Heart left ventricle (tissue), 16 donors: ENCODE data around the gene MARCOL. TPM values are rescaled to one million over a fixed set of nuclear protein-coding genes. Genes with fewer than 3 reads are reported as not detected.

Experiments used
- ATAC-seq, 4 donors: fragments of 200-7000 bp; cut with Tn5 transposase; one replicate each; pipeline ENCODE4 v1.9.1; 2020 to 2022; ENCODE audit warnings: moderate library complexity in 4 of 4, mild to moderate bottlenecking in 3 of 4, moderate number of reproducible peaks in 1 of 4
- DNase-seq, 5 donors: peaks; one replicate each; pipeline ENCODE4 v3.0.0-alpha.2; 2020
- H3K27ac ChIP-seq, 12 donors: fragments of 200-600 bp; sonication (generic) in 4 of 12; one replicate each; pipeline versions ENCODE4 v1.5.0 to v1.8.0; 2016 to 2022; ENCODE audit warnings: mild to moderate bottlenecking in 2 of 12
- H3K27me3 ChIP-seq, 9 donors: fragments of 200-600 bp; sonication (generic) in 2 of 9; one replicate each; pipeline versions ENCODE4 v1.5.1 to v1.8.0; 2016 to 2022; ENCODE audit warnings: mild to moderate bottlenecking in 3 of 9
- H3K36me3 ChIP-seq, 9 donors: fragments of 200-600 bp; sonication (generic) in 2 of 9; one replicate each; pipeline versions ENCODE4 v1.5.0 to v1.8.0; 2018 to 2022; ENCODE audit warnings: mild to moderate bottlenecking in 2 of 9
- H3K4me1 ChIP-seq, 12 donors: fragments of 200-600 bp; sonication (generic) in 4 of 12; one replicate each; pipeline versions ENCODE4 v1.5.0 to v1.8.0; 2016 to 2022; ENCODE audit warnings: mild to moderate bottlenecking in 3 of 12
- H3K4me3 ChIP-seq, 12 donors: fragments of 200-600 bp; sonication (generic) in 4 of 12; one replicate each; pipeline versions ENCODE4 v1.5.0 to v1.8.0; 2017 to 2022; ENCODE audit warnings: mild to moderate bottlenecking in 9 of 12, moderate library complexity in 4 of 12
- H3K9me3 ChIP-seq, 12 donors: fragments of 200-600 bp; sonication (generic) in 4 of 12; one replicate each; pipeline versions ENCODE4 v1.5.0 to v1.8.0; 2016 to 2022; ENCODE audit warnings: mild to moderate bottlenecking in 1 of 12
- POLR2A ChIP-seq, 2 donors: fragments of 450-650 bp; IDR thresholded peaks; one replicate each; pipeline ENCODE4 v1.6.1; 2017; ENCODE audit warnings: antibody characterized with exemption in 2 of 2, mild to moderate bottlenecking in 2 of 2, moderate library complexity in 2 of 2
- WGBS, 4 donors: extraction: QIAGEN DNeasy Blood & Tissue Kit in 2 of 4; methylation state at CpG; one replicate each; pipeline versions ENCODE4 v1.1.5 to v1.1.7; 2013 to 2018; 5-methylcytosine and 5-hydroxymethylcytosine counted together
- intact Hi-C, 10 donors: fragments of 100-400 bp; cut with DNase I; formaldehyde crosslinking; loops; one replicate each; pipeline versions ENCODE4 v1.11.1 to v1.14.2; 2022
- polyA plus RNA-seq, 2 donors: library from polyadenylated mRNA; stranded (reverse); fragments of 200-250 nt; gene quantifications; one replicate each; pipeline ENCODE4 v1.2.3, GENCODE V29; 2013
- total RNA-seq, 9 donors: library from RNA; depleted of rRNA in 2 of 9; stranded (reverse); fragments of >200 nt in 2 of 9; fragmentation: NEBNext Ultra II Directional in 3 of 9; extraction: Animal tissue kit (Norgen Biotek cat#: 25700) in 3 of 9; gene quantifications; one replicate each; pipeline versions ENCODE4 v1.1.0 to v1.2.4, GENCODE V29; 2016 to 2023
- TF ChIP-seq, protein P1 (sequence below), 12 donors: fragments of 200-600 bp; sonication (generic) in 4 of 12; IDR thresholded peaks; one replicate each; pipeline versions ENCODE4 v1.5.0 to v1.8.0; 2018 to 2022; ENCODE audit warnings: antibody characterized with exemption in 12 of 12, mild to moderate bottlenecking in 5 of 12
- donor health status: ischemic (EF 13 %, LVEDD 7.1; RV severe dilation, severe dysfunction).
- donor health status: healthy with polysubstance abuse.
- donor health status: DM: no; HTN: yes; CAD: no.
- donor health status: DM: no; HTN: no; CAD: no.
- donor health status: ischemic (EF 25% LVEDD 6.9; RV normal size, moderate dysfunction).
- donor health status: ischemic (EF 25% LVEDD 5.7; RV mildly dilated, moderate dysfunction).
- donor health status: healthy.
- donor health status: DM: yes; HTN: yes; CAD: no.
- donor health status: ischemic (EF 35%, LVEDD 5.7; RV mildly dilated, moderate dysfunction).
- donor health status: nonischemic (EF 11% LVEDD 7.7; RV severe dilation, severe dysfunction).
- donor health status: DM: yes; HTN: yes; CAD: no.
- donor health status: PGD.
- donor health status: ischemic (EF 29% LVEDD 5.4; RV normal size, mild dysfunction).
- donor health status: nonischemic (EF 23%, LVEDD 6.1; RV moderate dilation, normal function).

MARCOL gene
- total and polyA plus RNA-seq, 11 donors, result not detected

DNA sequence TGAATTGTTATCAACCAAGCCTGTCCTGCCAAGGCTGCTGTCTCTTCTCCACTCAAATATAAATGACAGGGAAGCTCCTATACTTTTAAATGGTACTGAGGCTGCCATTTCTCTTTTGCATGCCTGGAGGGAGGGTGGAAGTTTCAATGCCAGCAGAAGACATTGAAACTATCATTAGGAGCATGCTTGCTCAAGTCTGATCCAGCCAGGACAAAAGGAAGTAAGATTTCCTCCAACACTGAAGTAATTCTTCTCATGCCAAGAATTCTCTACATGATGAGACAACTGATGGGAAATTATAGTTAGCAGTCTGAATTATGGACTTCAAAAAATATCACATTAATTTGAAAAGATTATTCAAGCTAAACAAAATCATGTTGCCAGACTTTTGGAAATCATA is 30.1 kb upstream of the MARCOL start:
- no peak for DNase-seq
- Histone ChIP-seq H3K27ac (peak overlapping the region in 1 of 12 donors; percentile 21), H3K4me3 (no peak overlapping the region), H3K27me3 (no peaks in the 10 kb centered on the region), H3K4me1 (peaks cover 0 to 32% (median 0%) of the 10 kb centered on the region in 12 donors), H3K36me3 (no peaks in the 10 kb centered on the region), H3K9me3 (no peaks in the 10 kb centered on the region)
- intact Hi-C loops, result no loop called here
- peak in 1 of 4 donors; percentile 44 for ATAC-seq
- TF ChIP-seq, protein P1, sequence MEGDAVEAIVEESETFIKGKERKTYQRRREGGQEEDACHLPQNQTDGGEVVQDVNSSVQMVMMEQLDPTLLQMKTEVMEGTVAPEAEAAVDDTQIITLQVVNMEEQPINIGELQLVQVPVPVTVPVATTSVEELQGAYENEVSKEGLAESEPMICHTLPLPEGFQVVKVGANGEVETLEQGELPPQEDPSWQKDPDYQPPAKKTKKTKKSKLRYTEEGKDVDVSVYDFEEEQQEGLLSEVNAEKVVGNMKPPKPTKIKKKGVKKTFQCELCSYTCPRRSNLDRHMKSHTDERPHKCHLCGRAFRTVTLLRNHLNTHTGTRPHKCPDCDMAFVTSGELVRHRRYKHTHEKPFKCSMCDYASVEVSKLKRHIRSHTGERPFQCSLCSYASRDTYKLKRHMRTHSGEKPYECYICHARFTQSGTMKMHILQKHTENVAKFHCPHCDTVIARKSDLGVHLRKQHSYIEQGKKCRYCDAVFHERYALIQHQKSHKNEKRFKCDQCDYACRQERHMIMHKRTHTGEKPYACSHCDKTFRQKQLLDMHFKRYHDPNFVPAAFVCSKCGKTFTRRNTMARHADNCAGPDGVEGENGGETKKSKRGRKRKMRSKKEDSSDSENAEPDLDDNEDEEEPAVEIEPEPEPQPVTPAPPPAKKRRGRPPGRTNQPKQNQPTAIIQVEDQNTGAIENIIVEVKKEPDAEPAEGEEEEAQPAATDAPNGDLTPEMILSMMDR (IDR thresholded peaks at IDR 0.05), result no peak
- no peak for TF ChIP-seq POLR2A (IDR thresholded peaks at IDR 0.05)

DNA sequence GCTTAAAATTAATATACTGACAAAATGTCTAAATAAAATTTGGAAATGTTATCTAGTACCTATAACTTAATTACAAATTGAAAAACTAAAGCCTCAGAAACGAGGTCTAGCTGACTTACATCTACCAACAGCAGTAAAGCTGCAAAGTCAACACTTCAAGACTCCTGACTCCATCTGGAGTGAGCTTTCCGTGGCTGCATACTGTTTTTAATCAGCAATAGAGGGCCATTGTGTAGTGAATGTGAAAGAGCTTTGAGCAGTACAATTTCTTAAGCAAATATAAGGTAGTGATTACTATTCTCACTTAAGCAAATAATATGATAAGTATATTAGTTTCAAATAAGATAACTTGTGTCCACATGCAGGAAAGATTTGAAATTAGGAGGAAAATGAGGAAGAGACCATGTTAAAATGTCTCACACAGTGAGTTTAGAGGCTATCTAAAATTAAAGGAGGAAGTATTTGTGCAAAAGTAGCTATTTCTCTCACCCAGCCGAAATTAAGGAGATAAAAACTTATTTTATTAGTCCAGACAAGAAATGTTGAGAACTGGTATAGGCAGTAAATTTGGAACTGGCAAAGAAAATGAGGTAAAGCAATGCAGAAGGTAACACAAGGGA is 29.1 kb upstream of the MARCOL start:
- H3K27me3 ChIP-seq, result no peaks in the 10 kb centered on the region
- TF ChIP-seq, protein P1 (IDR thresholded peaks at IDR 0.05), result no peak
- TF ChIP-seq POLR2A (IDR thresholded peaks at IDR 0.05), result no peak
- WGBS, 4 donors, result 60 to 68% (median 63%) methylated on average over 3 of the region's 3 CpGs
- ATAC-seq (no peak), DNase-seq (no peak)
- no peak overlapping the region for H3K4me3 ChIP-seq
- peaks cover 0 to 32% (median 0%) of the 10 kb centered on the region in 12 donors for H3K4me1 ChIP-seq
- no peaks in the 10 kb centered on the region for H3K9me3 ChIP-seq
- H3K27ac ChIP-seq, result peak overlapping the region in 1 of 12 donors; percentile 34
- H3K36me3 ChIP-seq, result no peaks in the 10 kb centered on the region
- intact Hi-C loops, result no loop called here

DNA sequence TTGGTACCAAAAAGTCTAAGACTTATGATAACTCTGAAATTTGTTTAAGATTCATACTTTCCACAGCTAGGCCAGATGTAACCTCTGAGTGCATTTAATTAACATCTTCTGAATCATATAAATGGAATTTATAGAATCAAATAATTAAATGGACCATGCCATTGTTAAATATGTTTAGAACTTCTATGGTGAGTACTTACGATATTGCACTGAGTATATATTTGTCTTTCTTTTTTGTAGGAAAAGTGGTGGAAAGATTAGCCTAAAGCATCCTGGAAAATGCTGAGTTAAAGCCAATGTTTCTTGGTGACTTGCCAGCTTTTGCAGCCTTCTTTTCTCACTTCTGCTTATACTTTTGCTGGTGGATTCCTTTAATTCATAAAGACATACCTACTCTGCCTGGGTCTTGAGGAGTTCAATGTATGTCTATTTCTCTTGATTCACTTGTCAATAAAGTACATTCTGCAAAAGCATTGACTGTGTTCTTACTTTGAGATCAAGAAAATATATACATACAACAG is 23.6 kb upstream of the MARCOL start:
- Histone ChIP-seq H3K36me3 (no peaks in the 10 kb centered on the region), H3K4me3 (no peak overlapping the region), H3K4me1 (peaks cover 0 to under 1% (median 0%) of the 10 kb centered on the region in 12 donors), H3K27me3 (no peaks in the 10 kb centered on the region), H3K9me3 (no peaks in the 10 kb centered on the region), H3K27ac (no peak overlapping the region)
- no peak for ATAC-seq
- 66 to 79% (median 73%) methylated on average over 1 of the region's 1 CpG for WGBS, 4 donors
- no peak for TF ChIP-seq POLR2A (IDR thresholded peaks at IDR 0.05)
- TF ChIP-seq, protein P1 (IDR thresholded peaks at IDR 0.05), result no peak
- DNase-seq, result no peak
- intact Hi-C loops, result no loop called here

DNA sequence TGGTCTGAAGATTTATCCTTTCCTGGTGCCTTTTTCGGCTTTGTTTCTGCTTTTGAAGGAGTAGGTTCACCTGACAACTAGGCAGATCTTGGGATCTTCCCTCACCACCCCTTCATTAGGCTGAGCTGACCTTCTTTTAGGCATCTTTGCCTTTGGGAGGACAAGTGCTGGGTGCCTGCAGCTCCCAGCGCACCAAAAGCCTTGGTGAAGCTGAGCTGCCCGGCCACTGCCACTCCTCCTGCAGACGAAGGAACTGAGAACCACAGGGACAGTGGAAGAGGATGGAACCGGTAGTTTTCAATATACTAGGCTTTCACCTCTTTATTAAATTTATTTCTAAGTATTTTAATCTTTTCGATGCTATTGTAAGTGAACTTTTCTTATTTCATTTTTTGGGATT is 16.8 kb upstream of the MARCOL start:
- 73 to 87% (median 81%) methylated on average over 6 of the region's 6 CpGs for WGBS, 4 donors
- TF ChIP-seq POLR2A (IDR thresholded peaks at IDR 0.05), result no peak
- TF ChIP-seq, protein P1 (IDR thresholded peaks at IDR 0.05), result no peak
- H3K9me3 ChIP-seq, result no peaks in the 10 kb centered on the region
- H3K27ac ChIP-seq, result no peak overlapping the region
- ATAC-seq (no peak), DNase-seq (no peak)
- no peaks in the 10 kb centered on the region for H3K36me3 ChIP-seq
- H3K4me3 ChIP-seq, result no peak overlapping the region
- intact Hi-C loops, result no loop called here
- H3K27me3 ChIP-seq, result peaks cover 0 to 6% (median 0%) of the 10 kb centered on the region in 9 donors
- no peaks in the 10 kb centered on the region for H3K4me1 ChIP-seq
